ENCODE measurements around the gene C20orf202.
"Not testable (repeated sequence)": the region's sequence is repeated elsewhere in the genome, so short reads cannot be mapped to it uniquely, and the experiment has no call there.

The C20orf202 gene

GRCh38 chr20:1242530-1242929, 39.3 kb downstream of the C20orf202 start:
- in situ Hi-C loops (cut with MboI; ENCODE audit: low sequenced_read_pairs), result no loop called here

DNA sequence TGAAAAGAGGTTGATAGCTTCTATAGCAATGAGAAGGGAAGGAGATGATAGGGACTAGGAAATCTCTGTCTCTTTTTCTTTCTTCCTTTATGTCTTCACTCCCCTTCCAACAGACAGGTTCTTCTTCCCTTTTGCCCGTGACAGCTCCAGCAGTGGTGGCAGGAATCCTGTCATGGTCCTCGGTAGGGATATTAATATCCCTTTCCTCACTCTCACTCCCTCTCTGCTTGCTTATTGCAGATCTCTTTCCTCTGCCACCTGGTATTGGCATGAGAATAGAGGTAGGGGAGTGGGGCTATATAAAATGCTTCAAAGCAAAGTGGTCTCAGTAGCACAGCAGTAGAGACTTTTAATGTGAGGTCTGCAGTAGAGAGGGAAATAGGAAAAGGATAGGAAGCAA, 42.3 kb downstream of the C20orf202 start:
- in situ Hi-C loops (cut with MboI; ENCODE audit: low sequenced_read_pairs), result no loop called here

GRCh38 chr20:1247689-1248088, 44.4 kb downstream of the C20orf202 start:
- in situ Hi-C loops (cut with MboI; ENCODE audit: low sequenced_read_pairs), result no loop called here

DNA sequence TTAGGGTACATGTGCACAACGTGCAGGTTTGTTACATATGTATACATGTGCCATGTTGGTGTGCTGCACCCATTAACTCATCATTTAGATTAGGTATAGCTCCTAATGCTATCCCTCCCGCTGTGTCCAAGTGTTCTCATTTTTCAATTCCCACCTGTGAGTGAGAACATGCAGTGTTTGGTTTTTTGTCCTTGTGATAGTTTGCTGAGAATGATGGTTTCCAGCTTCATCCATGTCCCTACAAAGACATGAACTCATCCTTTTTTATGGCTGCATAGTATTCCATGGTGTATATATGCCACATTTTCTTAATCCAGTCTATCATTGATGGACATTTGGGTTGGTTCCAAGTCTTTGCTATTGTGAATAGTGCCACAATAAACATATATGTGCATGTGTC, 47.0 kb downstream of the C20orf202 start:
- in situ Hi-C loops (cut with MboI; ENCODE audit: low sequenced_read_pairs), result not testable (repeated sequence)

DNA sequence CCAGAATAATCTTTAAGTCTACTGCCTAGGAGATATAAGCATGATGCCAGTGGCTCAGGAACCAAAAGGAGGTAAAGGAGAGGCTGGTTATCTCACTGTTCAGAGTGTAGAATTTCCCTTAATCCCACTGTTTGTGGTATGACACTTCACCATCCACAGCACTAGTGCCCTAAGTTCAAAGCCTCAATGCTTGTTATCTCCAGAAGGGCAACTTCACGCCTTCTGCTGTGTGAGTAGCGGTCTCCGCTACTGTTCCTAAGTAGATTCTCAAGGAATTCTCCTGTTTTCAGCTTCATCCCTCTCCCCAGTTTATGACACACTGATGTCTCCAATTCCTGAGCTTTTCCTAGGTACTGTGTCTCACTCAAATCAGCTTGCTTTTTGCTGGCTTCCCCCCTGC, 49.2 kb downstream of the C20orf202 start:
- in situ Hi-C loops (cut with MboI; ENCODE audit: low sequenced_read_pairs), result no loop called here

- in situ Hi-C loops (cut with MboI; ENCODE audit: low sequenced_read_pairs), result no loop called here
Observed at GRCh38 chr20:1254254-1254653, 51.0 kb downstream of the C20orf202 start.

DNA sequence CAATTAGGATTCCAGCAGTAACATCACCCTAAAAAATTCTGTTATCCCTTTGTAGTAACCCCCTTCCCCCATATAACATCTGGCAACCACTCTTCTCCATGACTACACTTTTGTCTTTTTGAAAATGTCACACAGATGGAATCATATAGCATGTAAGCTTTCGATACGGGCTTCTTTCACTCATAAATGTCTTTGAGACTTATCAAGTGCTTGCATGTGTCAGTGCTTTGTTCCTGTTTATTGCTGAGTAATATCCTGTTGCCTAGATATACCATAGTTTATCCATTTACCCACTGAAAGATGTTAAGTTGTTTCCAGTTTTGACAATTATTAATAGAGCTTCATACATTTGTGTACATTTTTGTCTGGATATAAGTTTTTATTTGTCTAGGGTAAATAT, 52.4 kb downstream of the C20orf202 start:
- in situ Hi-C loops (cut with MboI; ENCODE audit: low sequenced_read_pairs), result no loop called here

Data from HL-60/S4 treated with phorbol 12-myristate 13-acetate at 8.2 ng/mL for 4 days and 3 days (cell line).